BE2C (cell line): ENCODE results near the gene COL9A1.

Experiments used
- DNase-seq: peaks from one replicate; pipeline ENCODE4 v3.0.0-alpha.2; 2020
- H3K27me3 ChIP-seq: fragments of 250-450 bp; sonication (Bioruptor Pico); 2 replicates; pipeline ENCODE4 v1.5.1; 2020; ENCODE audit warnings: mild to moderate bottlenecking
- H3K36me3 ChIP-seq: fragments of 250-450 bp; sonication (Bioruptor Pico); 2 replicates; pipeline ENCODE4 v1.5.1; 2020; ENCODE audit warnings: mild to moderate bottlenecking
- H3K4me1 ChIP-seq: fragments of 250-450 bp; sonication (Bioruptor Pico); 2 replicates; pipeline ENCODE4 v1.5.1; 2020
- H3K4me3 ChIP-seq: 2 replicates; pipeline ENCODE4 v1.5.1; 2011; ENCODE audit warnings: low read depth, low read length
- H3K9me3 ChIP-seq: fragments of 250-450 bp; sonication (Bioruptor Pico); 2 replicates; pipeline ENCODE4 v1.5.1; 2020
- TF ChIP-seq, protein P1 (sequence below): IDR thresholded peaks from 2 replicates; pipeline ENCODE4 v1.5.1; 2012; ENCODE audit warnings: mild to moderate bottlenecking, low read depth, low read length

COL9A1 gene

GRCh38 chr6:70282919-70283461, 19.9 kb downstream of the COL9A1 start:
- no peak for DNase-seq
- H3K4me3 ChIP-seq = no peak overlapping the region

GRCh38 chr6:70282312-70282918, 20.5 kb downstream of the COL9A1 start:
- H3K9me3 ChIP-seq = no peaks in the 10 kb centered on the region; the same call in 1 of the 2 replicates
- DNase-seq = no peak
- peaks cover 65% of the 10 kb centered on the region for H3K27me3 ChIP-seq
- TF ChIP-seq, protein P1, sequence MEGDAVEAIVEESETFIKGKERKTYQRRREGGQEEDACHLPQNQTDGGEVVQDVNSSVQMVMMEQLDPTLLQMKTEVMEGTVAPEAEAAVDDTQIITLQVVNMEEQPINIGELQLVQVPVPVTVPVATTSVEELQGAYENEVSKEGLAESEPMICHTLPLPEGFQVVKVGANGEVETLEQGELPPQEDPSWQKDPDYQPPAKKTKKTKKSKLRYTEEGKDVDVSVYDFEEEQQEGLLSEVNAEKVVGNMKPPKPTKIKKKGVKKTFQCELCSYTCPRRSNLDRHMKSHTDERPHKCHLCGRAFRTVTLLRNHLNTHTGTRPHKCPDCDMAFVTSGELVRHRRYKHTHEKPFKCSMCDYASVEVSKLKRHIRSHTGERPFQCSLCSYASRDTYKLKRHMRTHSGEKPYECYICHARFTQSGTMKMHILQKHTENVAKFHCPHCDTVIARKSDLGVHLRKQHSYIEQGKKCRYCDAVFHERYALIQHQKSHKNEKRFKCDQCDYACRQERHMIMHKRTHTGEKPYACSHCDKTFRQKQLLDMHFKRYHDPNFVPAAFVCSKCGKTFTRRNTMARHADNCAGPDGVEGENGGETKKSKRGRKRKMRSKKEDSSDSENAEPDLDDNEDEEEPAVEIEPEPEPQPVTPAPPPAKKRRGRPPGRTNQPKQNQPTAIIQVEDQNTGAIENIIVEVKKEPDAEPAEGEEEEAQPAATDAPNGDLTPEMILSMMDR = no peak
- no peaks in the 10 kb centered on the region for H3K4me1 ChIP-seq
- no peaks in the 10 kb centered on the region for H3K36me3 ChIP-seq
- no peak overlapping the region for H3K4me3 ChIP-seq

More at GRCh38 chr6:70282919-70283461, 19.9 kb downstream of the COL9A1 start:
- TF ChIP-seq, protein P1 = no peak
- Histone ChIP-seq H3K36me3 (no peaks in the 10 kb centered on the region), H3K9me3 (no peaks in the 10 kb centered on the region; the same call in 1 of the 2 replicates), H3K27me3 (peaks cover 66% of the 10 kb centered on the region), H3K4me1 (no peaks in the 10 kb centered on the region)

- TF ChIP-seq, protein P1 = no peak
- peaks cover 65% of the 10 kb centered on the region for H3K27me3 ChIP-seq
- DNase-seq = no peak
These were observed 21.0 kb downstream of the COL9A1 start for GRCh38 chr6:70281923-70282311.

GRCh38 chr6:70280400-70280853, 22.5 kb downstream of the COL9A1 start:
- Histone ChIP-seq H3K27me3 (peaks cover 56% of the 10 kb centered on the region), H3K4me1 (no peaks in the 10 kb centered on the region), H3K4me3 (no peak overlapping the region), H3K36me3 (no peaks in the 10 kb centered on the region), H3K9me3 (no peaks in the 10 kb centered on the region; the same call in 1 of the 2 replicates)
- peak; percentile 21 for DNase-seq
- TF ChIP-seq, protein P1 = no peak

More at GRCh38 chr6:70281923-70282311, 21.0 kb downstream of the COL9A1 start:
- no peaks in the 10 kb centered on the region for H3K4me1 ChIP-seq
- H3K9me3 ChIP-seq = no peaks in the 10 kb centered on the region; the same call in 1 of the 2 replicates
- no peak overlapping the region for H3K4me3 ChIP-seq
- H3K36me3 ChIP-seq = no peaks in the 10 kb centered on the region

GRCh38 chr6:70277470-70277869, 25.4 kb downstream of the COL9A1 start:
- Histone ChIP-seq H3K36me3 (no peaks in the 10 kb centered on the region), H3K9me3 (no peaks in the 10 kb centered on the region; the same call in 1 of the 2 replicates), H3K27me3 (peaks cover 34% of the 10 kb centered on the region), H3K4me3 (no peak overlapping the region), H3K4me1 (no peaks in the 10 kb centered on the region; the same call in 1 of the 2 replicates)
- TF ChIP-seq, protein P1 = no peak
- no peak for DNase-seq

DNA sequence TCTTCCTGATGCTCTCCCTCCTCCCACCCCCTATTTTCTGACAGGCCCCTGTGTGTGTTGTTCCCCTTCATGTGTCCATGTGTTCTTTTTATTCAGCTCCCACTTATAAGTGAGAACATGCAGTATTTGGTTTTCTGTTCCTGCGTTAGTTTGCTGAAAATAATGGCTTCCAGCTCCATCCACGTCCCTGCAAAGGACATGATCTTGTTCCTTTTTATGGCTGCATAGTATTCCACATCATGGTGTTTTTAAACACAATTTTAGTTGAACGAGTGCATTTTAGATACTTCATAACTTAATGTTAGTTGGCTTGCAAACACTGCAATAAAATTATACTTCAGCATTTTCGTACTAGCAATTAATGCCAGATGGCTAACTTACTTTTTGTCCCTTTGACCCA, 28.5 kb downstream of the COL9A1 start:
- Histone ChIP-seq H3K4me3 (no peak overlapping the region), H3K9me3 (no peaks in the 10 kb centered on the region), H3K27me3 (peaks cover 32% of the 10 kb centered on the region), H3K36me3 (no peaks in the 10 kb centered on the region), H3K4me1 (no peaks in the 10 kb centered on the region; the same call in 1 of the 2 replicates)
- TF ChIP-seq, protein P1 = no peak
- no peak for DNase-seq
